Activated naive CD4-positive, alpha-beta T cell treated with Interleukin-2 at 50 U/mL for 16 hours (primary cell): ENCODE data around the gene MINDY4.

Source experiments
- DNase-seq: peaks from one replicate; pipeline ENCODE4 v3.0.0-alpha.2; 2020

MINDY4 gene

GRCh38 chr7:30884881-30885280 is 113.7 kb downstream of the MINDY4 start:
- no peak for DNase-seq

GRCh38 chr7:30886608-30887011 is 115.4 kb downstream of the MINDY4 start:
- DNase-seq: no peak

GRCh38 chr7:30887464-30887872 is 116.3 kb downstream of the MINDY4 start:
- DNase-seq: no peak

- DNase-seq: no peak
These were observed 117.5 kb downstream of the MINDY4 start for GRCh38 chr7:30888747-30889146.

GRCh38 chr7:30890226-30890625 is 119.0 kb downstream of the MINDY4 start:
- no peak for DNase-seq

GRCh38 chr7:30893357-30893756 is 122.1 kb downstream of the MINDY4 start:
- DNase-seq: no peak

- DNase-seq: no peak
These were observed 122.8 kb downstream of the MINDY4 start for GRCh38 chr7:30894009-30894408.

- no peak for DNase-seq
These were observed 123.8 kb downstream of the MINDY4 start for GRCh38 chr7:30894866-30895605.

- no peak for DNase-seq
These were observed 124.8 kb downstream of the MINDY4 start for GRCh38 chr7:30896036-30896435.

- no peak for DNase-seq
These were observed 125.8 kb downstream of the MINDY4 start for GRCh38 chr7:30896783-30897637.

GRCh38 chr7:30897770-30898169 is 126.6 kb downstream of the MINDY4 start:
- no peak for DNase-seq

- DNase-seq: no peak
These were observed 127.2 kb downstream of the MINDY4 start for GRCh38 chr7:30898411-30898810.

GRCh38 chr7:30899066-30899465 is 127.8 kb downstream of the MINDY4 start:
- no peak for DNase-seq

- DNase-seq: no peak
These were observed 128.4 kb downstream of the MINDY4 start for GRCh38 chr7:30899630-30900029.

GRCh38 chr7:30900053-30900452 is 128.8 kb downstream of the MINDY4 start:
- DNase-seq: no peak

- no peak for DNase-seq
These were observed 129.7 kb downstream of the MINDY4 start for GRCh38 chr7:30900803-30901362.

GRCh38 chr7:30901856-30902255 is 130.6 kb downstream of the MINDY4 start:
- no peak for DNase-seq

- no peak for DNase-seq
These were observed 131.2 kb downstream of the MINDY4 start for GRCh38 chr7:30902466-30902865.

GRCh38 chr7:30903146-30903545 is 131.9 kb downstream of the MINDY4 start:
- no peak for DNase-seq

- DNase-seq: no peak
These were observed 133.3 kb downstream of the MINDY4 start for GRCh38 chr7:30904561-30904960.

GRCh38 chr7:30905078-30906012 is 134.1 kb downstream of the MINDY4 start:
- DNase-seq: no peak

GRCh38 chr7:30906014-30906413 is 134.8 kb downstream of the MINDY4 start:
- no peak for DNase-seq
